ENCODE results near the gene AMPH.
"Not testable (repeated sequence)": the region's sequence is repeated elsewhere in the genome, so short reads cannot be mapped to it uniquely, and the experiment has no call there.

The AMPH gene

GRCh38 chr7:38395921-38396552, 235.1 kb downstream of the AMPH start:
- DNase-seq (ENCODE audit: low read depth): not testable (repeated sequence)

- no peak for DNase-seq (ENCODE audit: low read depth)
Measured at GRCh38 chr7:38394660-38395059, 236.5 kb downstream of the AMPH start.

GRCh38 chr7:38393874-38394273, 237.3 kb downstream of the AMPH start:
- DNase-seq (ENCODE audit: low read depth): no peak

- DNase-seq (ENCODE audit: low read depth): no peak
Measured at GRCh38 chr7:38391751-38392150, 239.4 kb downstream of the AMPH start.

- no peak for DNase-seq (ENCODE audit: low read depth)
Measured at GRCh38 chr7:38385682-38386081, 245.5 kb downstream of the AMPH start.

GRCh38 chr7:38383281-38383680, 247.9 kb downstream of the AMPH start:
- no peak for DNase-seq (ENCODE audit: low read depth)

- peak; percentile 13 for DNase-seq (ENCODE audit: low read depth)
Measured at GRCh38 chr7:38382684-38383083, 248.5 kb downstream of the AMPH start.

GRCh38 chr7:38375453-38375852, 255.7 kb downstream of the AMPH start:
- no peak for DNase-seq (ENCODE audit: low read depth)

- peak; percentile 13 for DNase-seq (ENCODE audit: low read depth)
Measured at GRCh38 chr7:38374507-38374906, 256.7 kb downstream of the AMPH start.

- DNase-seq (ENCODE audit: low read depth): peak; percentile 15
Measured at GRCh38 chr7:38373155-38373554, 258.0 kb downstream of the AMPH start.

GRCh38 chr7:38372290-38372689, 258.9 kb downstream of the AMPH start:
- DNase-seq (ENCODE audit: low read depth): no peak

GRCh38 chr7:38369816-38370493, 261.2 kb downstream of the AMPH start:
- peak; percentile 59 for DNase-seq (ENCODE audit: low read depth)

- DNase-seq (ENCODE audit: low read depth): peak; percentile 31
Measured at GRCh38 chr7:38368191-38368605, 263.0 kb downstream of the AMPH start.

GRCh38 chr7:38367301-38367890, 263.8 kb downstream of the AMPH start:
- DNase-seq (ENCODE audit: low read depth): peak; percentile 11

- not testable (repeated sequence) for DNase-seq (ENCODE audit: low read depth)
Measured at GRCh38 chr7:38363379-38363778, 267.8 kb downstream of the AMPH start.

GRCh38 chr7:38362611-38363237, 268.4 kb downstream of the AMPH start:
- not testable (repeated sequence) for DNase-seq (ENCODE audit: low read depth)

- DNase-seq (ENCODE audit: low read depth): no peak
Measured at GRCh38 chr7:38360776-38361175, 270.4 kb downstream of the AMPH start.

GRCh38 chr7:38359071-38359601, 272.0 kb downstream of the AMPH start:
- DNase-seq (ENCODE audit: low read depth): not testable (repeated sequence)

- not testable (repeated sequence) for DNase-seq (ENCODE audit: low read depth)
Measured at GRCh38 chr7:38358273-38358831, 272.8 kb downstream of the AMPH start.

GRCh38 chr7:38354271-38354851, 276.8 kb downstream of the AMPH start:
- DNase-seq (ENCODE audit: low read depth): not testable (repeated sequence)

- DNase-seq (ENCODE audit: low read depth): not testable (repeated sequence)
Measured at GRCh38 chr7:38353431-38353881, 277.7 kb downstream of the AMPH start.

- DNase-seq (ENCODE audit: low read depth): no peak
Measured at GRCh38 chr7:38351601-38352000, 279.6 kb downstream of the AMPH start.

Measured in stromal cell of bone marrow (primary cell).